Heart left ventricle (tissue), 13 donors: ENCODE data around the gene SRPK1.

Experiments
- POLR2A ChIP-seq, 2 donors: fragments of 450-650 bp; IDR thresholded peaks; one replicate each; pipeline ENCODE4 v1.6.1; 2017; ENCODE audit warnings: antibody characterized with exemption in 2 of 2, mild to moderate bottlenecking in 2 of 2, moderate library complexity in 2 of 2
- TF ChIP-seq, protein P1 (sequence below), 12 donors: fragments of 200-600 bp; sonication (generic) in 4 of 12; IDR thresholded peaks; one replicate each; pipeline versions ENCODE4 v1.5.0 to v1.8.0; 2018 to 2022; ENCODE audit warnings: antibody characterized with exemption in 12 of 12, mild to moderate bottlenecking in 5 of 12
- donor health status: ischemic (EF 13 %, LVEDD 7.1; RV severe dilation, severe dysfunction).
- donor health status: DM: no; HTN: yes; CAD: no.
- donor health status: DM: no; HTN: no; CAD: no.
- donor health status: ischemic (EF 25% LVEDD 6.9; RV normal size, moderate dysfunction).
- donor health status: ischemic (EF 25% LVEDD 5.7; RV mildly dilated, moderate dysfunction).
- donor health status: ischemic (EF 35%, LVEDD 5.7; RV mildly dilated, moderate dysfunction).
- donor health status: nonischemic (EF 11% LVEDD 7.7; RV severe dilation, severe dysfunction).
- donor health status: DM: yes; HTN: yes; CAD: no.
- donor health status: PGD.
- donor health status: ischemic (EF 29% LVEDD 5.4; RV normal size, mild dysfunction).
- donor health status: nonischemic (EF 23%, LVEDD 6.1; RV moderate dilation, normal function).

DNA sequence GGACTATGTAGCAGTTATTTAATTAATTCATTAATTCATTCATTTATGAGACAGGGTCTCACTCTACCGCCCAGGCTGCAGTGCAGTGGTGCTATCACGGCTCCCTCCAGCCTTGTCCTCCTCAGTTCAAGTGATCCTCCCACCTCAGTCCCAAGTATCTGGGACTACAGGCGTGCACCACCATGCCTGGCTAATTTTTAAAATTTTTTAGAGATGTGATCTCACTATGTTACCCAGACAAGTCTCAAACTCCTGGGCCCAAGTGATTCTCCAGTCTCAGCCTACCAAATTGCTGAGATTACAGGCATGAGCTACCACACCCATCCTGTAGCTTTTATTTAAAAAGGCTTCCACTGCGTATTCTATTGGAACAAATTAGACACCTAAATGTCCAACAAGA lies 23.4 kb downstream of the SRPK1 start:
- no peak for TF ChIP-seq POLR2A (IDR thresholded peaks at IDR 0.05)
- TF ChIP-seq, protein P1, sequence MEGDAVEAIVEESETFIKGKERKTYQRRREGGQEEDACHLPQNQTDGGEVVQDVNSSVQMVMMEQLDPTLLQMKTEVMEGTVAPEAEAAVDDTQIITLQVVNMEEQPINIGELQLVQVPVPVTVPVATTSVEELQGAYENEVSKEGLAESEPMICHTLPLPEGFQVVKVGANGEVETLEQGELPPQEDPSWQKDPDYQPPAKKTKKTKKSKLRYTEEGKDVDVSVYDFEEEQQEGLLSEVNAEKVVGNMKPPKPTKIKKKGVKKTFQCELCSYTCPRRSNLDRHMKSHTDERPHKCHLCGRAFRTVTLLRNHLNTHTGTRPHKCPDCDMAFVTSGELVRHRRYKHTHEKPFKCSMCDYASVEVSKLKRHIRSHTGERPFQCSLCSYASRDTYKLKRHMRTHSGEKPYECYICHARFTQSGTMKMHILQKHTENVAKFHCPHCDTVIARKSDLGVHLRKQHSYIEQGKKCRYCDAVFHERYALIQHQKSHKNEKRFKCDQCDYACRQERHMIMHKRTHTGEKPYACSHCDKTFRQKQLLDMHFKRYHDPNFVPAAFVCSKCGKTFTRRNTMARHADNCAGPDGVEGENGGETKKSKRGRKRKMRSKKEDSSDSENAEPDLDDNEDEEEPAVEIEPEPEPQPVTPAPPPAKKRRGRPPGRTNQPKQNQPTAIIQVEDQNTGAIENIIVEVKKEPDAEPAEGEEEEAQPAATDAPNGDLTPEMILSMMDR (IDR thresholded peaks at IDR 0.05), result no peak
